ENCODE measurements around the gene PARP14. TPM values are rescaled to one million over a fixed set of nuclear protein-coding genes. Genes with fewer than 3 reads are reported as not detected.
A peak's percentile ranks its signal among the peaks of the same experiment; 100 is the strongest.

Gene PARP14
- total and polyA plus RNA-seq, 10 of the 15 experiments (the other 5 are each of a cell fraction or from before 2014, with no cell fraction given), result 21.6 to 189 (median 92.7) TPM

DNA sequence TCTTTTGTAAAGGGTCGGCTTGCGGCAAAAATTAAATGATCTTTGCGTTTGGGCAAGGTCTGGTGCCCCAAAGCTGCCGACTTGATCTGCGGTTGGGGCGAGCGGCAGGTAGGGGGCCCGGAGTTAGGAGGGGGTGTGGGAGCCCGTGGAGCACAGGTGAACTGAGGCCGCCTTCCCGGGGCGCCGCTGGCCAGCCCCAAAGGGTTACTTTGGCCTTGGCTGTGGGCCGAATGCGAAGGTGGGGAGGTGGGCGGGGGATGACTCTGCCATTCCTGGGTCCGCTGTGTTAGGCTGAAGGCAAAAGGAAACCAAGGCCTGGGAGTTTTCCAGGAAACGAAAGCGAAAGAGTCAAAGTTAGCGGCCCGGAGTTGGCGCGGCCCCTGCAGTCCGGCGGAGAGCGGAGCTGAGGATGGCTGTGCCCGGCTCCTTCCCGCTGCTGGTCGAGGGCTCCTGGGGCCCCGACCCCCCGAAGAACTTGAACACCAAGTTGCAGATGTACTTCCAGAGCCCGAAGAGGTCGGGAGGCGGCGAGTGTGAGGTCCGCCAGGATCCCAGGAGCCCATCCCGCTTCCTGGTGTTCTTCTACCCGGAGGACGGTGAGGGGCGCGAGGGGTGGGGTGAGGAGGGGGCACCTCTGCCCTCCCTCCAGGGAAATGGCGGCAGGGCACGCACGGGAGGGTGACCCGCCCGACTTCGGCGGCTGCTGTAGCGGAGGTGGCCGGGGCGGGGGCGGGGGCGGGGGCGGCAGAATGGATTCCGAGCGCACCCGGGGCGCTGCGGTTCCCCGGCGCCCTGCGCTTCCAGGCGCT is at the start of gene PARP14 (continued):
- TF ChIP-seq TCF7 (IDR thresholded peaks at IDR 0.05; ENCODE audit: borderline replicate concordance) (no peak), CREB1 (IDR thresholded peaks at IDR 0.05; ENCODE audit: low read depth) (no peak), SP1 (IDR thresholded peaks at IDR 0.05; ENCODE audit: low read depth, low read length) (no peak), ZSCAN29 (IDR thresholded peaks at IDR 0.05) (no peak), TBL1XR1 (IDR thresholded peaks at IDR 0.05; ENCODE audit: low read depth, low read length) (no peak), ZNF384 (IDR thresholded peaks at IDR 0.05; ENCODE audit: borderline replicate concordance, low read depth, low read length) (no peak), ZNF207 (IDR thresholded peaks at IDR 0.05; ENCODE audit: borderline replicate concordance) (no peak), ZBED1 (IDR thresholded peaks at IDR 0.05; ENCODE audit: borderline replicate concordance) (no peak), CREM (IDR thresholded peaks at IDR 0.05; ENCODE audit: low read depth) (peak; percentile 33; the same call in 1 of the 2 replicates), YY1 (IDR thresholded peaks at IDR 0.05; ENCODE audit: low read depth, low read length) (no peak), SRF (IDR thresholded peaks at IDR 0.05; ENCODE audit: low read depth in 2 of 2, low read length in 2 of 2) (0 out of 4 replicates have a peak, but pooled peaks of 1 of the 2 experiments have one; percentile 13), HDAC2 (IDR thresholded peaks at IDR 0.05) (no peak), MYC (IDR thresholded peaks at IDR 0.05; ENCODE audit: insufficient read depth, insufficient read length, insufficient replicate concordance, low read length, severe bottlenecking) (no peak), ASH2L (IDR thresholded peaks at IDR 0.05; ENCODE audit: borderline replicate concordance, low read depth) (peak; percentile 98; the same call in 1 of the 2 replicates), TCF12 (IDR thresholded peaks at IDR 0.05; ENCODE audit: low read depth, low read length) (no peak), MXI1 (IDR thresholded peaks at IDR 0.05; ENCODE audit: low read depth, low read length) (0 out of 2 replicates have a peak, but pooled peaks have one; percentile 24), MEF2A (IDR thresholded peaks at IDR 0.05; ENCODE audit: insufficient read depth, low read depth, low read length) (0 out of 2 replicates have a peak, but pooled peaks have one; percentile 3)
- TF ChIP-seq, protein P1, sequence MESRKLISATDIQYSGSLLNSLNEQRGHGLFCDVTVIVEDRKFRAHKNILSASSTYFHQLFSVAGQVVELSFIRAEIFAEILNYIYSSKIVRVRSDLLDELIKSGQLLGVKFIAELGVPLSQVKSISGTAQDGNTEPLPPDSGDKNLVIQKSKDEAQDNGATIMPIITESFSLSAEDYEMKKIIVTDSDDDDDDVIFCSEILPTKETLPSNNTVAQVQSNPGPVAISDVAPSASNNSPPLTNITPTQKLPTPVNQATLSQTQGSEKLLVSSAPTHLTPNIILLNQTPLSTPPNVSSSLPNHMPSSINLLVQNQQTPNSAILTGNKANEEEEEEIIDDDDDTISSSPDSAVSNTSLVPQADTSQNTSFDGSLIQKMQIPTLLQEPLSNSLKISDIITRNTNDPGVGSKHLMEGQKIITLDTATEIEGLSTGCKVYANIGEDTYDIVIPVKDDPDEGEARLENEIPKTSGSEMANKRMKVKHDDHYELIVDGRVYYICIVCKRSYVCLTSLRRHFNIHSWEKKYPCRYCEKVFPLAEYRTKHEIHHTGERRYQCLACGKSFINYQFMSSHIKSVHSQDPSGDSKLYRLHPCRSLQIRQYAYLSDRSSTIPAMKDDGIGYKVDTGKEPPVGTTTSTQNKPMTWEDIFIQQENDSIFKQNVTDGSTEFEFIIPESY (IDR thresholded peaks at IDR 0.05), result no peak
- TF ChIP-seq, protein P2, sequence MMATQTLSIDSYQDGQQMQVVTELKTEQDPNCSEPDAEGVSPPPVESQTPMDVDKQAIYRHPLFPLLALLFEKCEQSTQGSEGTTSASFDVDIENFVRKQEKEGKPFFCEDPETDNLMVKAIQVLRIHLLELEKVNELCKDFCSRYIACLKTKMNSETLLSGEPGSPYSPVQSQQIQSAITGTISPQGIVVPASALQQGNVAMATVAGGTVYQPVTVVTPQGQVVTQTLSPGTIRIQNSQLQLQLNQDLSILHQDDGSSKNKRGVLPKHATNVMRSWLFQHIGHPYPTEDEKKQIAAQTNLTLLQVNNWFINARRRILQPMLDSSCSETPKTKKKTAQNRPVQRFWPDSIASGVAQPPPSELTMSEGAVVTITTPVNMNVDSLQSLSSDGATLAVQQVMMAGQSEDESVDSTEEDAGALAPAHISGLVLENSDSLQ (IDR thresholded peaks at IDR 0.05), result no peak
- TF ChIP-seq, protein P3, sequence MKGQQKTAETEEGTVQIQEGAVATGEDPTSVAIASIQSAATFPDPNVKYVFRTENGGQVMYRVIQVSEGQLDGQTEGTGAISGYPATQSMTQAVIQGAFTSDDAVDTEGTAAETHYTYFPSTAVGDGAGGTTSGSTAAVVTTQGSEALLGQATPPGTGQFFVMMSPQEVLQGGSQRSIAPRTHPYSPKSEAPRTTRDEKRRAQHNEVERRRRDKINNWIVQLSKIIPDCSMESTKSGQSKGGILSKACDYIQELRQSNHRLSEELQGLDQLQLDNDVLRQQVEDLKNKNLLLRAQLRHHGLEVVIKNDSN (IDR thresholded peaks at IDR 0.05; ENCODE audit: borderline replicate concordance, extremely low read length, insufficient read depth, low read depth, low read length), result no peak
- TF ChIP-seq, protein P4, sequence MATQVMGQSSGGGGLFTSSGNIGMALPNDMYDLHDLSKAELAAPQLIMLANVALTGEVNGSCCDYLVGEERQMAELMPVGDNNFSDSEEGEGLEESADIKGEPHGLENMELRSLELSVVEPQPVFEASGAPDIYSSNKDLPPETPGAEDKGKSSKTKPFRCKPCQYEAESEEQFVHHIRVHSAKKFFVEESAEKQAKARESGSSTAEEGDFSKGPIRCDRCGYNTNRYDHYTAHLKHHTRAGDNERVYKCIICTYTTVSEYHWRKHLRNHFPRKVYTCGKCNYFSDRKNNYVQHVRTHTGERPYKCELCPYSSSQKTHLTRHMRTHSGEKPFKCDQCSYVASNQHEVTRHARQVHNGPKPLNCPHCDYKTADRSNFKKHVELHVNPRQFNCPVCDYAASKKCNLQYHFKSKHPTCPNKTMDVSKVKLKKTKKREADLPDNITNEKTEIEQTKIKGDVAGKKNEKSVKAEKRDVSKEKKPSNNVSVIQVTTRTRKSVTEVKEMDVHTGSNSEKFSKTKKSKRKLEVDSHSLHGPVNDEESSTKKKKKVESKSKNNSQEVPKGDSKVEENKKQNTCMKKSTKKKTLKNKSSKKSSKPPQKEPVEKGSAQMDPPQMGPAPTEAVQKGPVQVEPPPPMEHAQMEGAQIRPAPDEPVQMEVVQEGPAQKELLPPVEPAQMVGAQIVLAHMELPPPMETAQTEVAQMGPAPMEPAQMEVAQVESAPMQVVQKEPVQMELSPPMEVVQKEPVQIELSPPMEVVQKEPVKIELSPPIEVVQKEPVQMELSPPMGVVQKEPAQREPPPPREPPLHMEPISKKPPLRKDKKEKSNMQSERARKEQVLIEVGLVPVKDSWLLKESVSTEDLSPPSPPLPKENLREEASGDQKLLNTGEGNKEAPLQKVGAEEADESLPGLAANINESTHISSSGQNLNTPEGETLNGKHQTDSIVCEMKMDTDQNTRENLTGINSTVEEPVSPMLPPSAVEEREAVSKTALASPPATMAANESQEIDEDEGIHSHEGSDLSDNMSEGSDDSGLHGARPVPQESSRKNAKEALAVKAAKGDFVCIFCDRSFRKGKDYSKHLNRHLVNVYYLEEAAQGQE (IDR thresholded peaks at IDR 0.05; ENCODE audit: low read depth, low read length), result no peak
- TF ChIP-seq, protein P5, sequence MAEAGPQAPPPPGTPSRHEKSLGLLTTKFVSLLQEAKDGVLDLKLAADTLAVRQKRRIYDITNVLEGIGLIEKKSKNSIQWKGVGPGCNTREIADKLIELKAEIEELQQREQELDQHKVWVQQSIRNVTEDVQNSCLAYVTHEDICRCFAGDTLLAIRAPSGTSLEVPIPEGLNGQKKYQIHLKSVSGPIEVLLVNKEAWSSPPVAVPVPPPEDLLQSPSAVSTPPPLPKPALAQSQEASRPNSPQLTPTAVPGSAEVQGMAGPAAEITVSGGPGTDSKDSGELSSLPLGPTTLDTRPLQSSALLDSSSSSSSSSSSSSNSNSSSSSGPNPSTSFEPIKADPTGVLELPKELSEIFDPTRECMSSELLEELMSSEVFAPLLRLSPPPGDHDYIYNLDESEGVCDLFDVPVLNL (IDR thresholded peaks at IDR 0.05; ENCODE audit: low read depth, low read length), result no peak

Data from GM12878 (cell line).